ENCODE results near the gene MAT2B.

Gene MAT2B

DNA sequence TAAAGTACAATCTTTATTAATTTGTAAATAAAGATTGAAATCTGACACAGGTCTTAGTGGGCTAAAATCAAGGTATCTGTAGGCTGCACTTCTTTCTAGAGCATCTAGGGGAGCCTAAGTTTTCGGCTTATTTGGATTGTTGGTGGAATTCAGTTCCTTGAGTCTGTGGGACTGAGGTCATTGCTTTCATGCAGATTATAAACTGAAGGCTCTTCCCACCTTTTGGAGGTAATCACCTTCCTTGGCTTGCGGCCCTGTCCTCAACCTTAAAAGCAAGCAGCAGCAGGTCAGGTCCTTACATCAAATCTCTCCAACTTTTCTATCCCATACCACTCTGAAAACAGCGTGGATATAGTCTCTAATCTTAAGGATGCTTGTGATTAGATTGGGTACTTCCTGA, 25.9 kb downstream of the MAT2B start:
- no peak for DNase-seq (ENCODE audit: low read depth in 1 of 2, low spot score in 1 of 2)
- Histone ChIP-seq H3K27me3 (ENCODE audit: insufficient read depth, poor library complexity, severe bottlenecking) (no peaks in the 10 kb centered on the region), H3K27ac (replicated peaks) (no peak overlapping the region), H3K4me3 (replicated peaks; ENCODE audit: insufficient read depth, low read length) (no peak overlapping the region)
- no peak for TF ChIP-seq GABPA (IDR thresholded peaks at IDR 0.05; ENCODE audit: low read depth)
- TF ChIP-seq, protein P1, sequence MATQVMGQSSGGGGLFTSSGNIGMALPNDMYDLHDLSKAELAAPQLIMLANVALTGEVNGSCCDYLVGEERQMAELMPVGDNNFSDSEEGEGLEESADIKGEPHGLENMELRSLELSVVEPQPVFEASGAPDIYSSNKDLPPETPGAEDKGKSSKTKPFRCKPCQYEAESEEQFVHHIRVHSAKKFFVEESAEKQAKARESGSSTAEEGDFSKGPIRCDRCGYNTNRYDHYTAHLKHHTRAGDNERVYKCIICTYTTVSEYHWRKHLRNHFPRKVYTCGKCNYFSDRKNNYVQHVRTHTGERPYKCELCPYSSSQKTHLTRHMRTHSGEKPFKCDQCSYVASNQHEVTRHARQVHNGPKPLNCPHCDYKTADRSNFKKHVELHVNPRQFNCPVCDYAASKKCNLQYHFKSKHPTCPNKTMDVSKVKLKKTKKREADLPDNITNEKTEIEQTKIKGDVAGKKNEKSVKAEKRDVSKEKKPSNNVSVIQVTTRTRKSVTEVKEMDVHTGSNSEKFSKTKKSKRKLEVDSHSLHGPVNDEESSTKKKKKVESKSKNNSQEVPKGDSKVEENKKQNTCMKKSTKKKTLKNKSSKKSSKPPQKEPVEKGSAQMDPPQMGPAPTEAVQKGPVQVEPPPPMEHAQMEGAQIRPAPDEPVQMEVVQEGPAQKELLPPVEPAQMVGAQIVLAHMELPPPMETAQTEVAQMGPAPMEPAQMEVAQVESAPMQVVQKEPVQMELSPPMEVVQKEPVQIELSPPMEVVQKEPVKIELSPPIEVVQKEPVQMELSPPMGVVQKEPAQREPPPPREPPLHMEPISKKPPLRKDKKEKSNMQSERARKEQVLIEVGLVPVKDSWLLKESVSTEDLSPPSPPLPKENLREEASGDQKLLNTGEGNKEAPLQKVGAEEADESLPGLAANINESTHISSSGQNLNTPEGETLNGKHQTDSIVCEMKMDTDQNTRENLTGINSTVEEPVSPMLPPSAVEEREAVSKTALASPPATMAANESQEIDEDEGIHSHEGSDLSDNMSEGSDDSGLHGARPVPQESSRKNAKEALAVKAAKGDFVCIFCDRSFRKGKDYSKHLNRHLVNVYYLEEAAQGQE (IDR thresholded peaks at IDR 0.05; ENCODE audit: insufficient replicate concordance, low read depth): no peak
- TF ChIP-seq SPI1 (IDR thresholded peaks at IDR 0.05; ENCODE audit: borderline replicate concordance, low read depth): no peak
- no peak for TF ChIP-seq POLR2AphosphoS5 (IDR thresholded peaks at IDR 0.05; ENCODE audit: low read depth)
- TF ChIP-seq, protein P2, sequence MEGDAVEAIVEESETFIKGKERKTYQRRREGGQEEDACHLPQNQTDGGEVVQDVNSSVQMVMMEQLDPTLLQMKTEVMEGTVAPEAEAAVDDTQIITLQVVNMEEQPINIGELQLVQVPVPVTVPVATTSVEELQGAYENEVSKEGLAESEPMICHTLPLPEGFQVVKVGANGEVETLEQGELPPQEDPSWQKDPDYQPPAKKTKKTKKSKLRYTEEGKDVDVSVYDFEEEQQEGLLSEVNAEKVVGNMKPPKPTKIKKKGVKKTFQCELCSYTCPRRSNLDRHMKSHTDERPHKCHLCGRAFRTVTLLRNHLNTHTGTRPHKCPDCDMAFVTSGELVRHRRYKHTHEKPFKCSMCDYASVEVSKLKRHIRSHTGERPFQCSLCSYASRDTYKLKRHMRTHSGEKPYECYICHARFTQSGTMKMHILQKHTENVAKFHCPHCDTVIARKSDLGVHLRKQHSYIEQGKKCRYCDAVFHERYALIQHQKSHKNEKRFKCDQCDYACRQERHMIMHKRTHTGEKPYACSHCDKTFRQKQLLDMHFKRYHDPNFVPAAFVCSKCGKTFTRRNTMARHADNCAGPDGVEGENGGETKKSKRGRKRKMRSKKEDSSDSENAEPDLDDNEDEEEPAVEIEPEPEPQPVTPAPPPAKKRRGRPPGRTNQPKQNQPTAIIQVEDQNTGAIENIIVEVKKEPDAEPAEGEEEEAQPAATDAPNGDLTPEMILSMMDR (IDR thresholded peaks at IDR 0.05; ENCODE audit: insufficient read depth, low read length): no peak

DNA sequence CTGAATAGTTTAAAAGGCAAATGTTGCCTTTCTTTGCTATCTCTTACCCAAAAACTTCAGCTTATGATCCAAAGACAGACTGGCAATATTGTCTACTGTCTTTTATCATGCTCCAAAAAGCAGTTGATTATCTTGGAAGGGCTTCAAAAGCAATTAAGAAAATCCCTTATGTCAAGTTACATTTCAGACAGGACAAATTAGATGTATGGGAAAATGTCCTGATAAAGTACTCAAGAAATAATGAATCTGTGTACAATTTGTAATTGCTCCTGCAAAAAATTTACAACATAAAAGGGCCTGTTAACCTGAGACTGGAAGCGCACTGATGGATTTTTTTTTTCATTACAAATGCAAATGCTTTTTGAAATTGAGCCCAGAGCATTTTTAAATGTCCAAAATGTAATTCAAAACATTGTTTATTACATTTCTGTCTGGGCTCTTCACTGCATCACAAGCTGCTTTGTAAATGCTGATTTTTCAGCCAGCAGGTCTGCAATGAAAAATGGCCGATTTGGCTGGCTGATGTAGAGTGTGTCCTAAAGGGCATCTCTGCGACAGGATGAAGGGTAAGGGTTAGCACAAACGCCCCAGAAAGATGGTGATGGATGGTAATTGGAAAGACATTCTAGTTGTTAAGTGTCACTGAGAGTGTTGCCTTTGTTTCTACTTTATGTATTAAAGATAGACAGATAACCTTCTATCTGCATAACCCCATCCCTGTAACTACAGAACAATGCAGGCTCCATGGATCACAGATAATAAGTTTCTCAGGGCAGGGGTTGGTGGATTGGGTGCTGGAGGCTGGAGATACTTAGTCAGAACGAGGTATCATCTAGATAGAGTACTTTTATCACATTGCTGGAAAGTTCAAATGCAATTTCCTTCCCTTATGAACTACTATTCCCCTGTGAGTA, 27.0 kb downstream of the MAT2B start:
- no peak for DNase-seq (ENCODE audit: low read depth in 1 of 2, low spot score in 1 of 2)
- Histone ChIP-seq H3K27me3 (ENCODE audit: insufficient read depth, poor library complexity, severe bottlenecking) (no peaks in the 10 kb centered on the region), H3K4me3 (replicated peaks; ENCODE audit: insufficient read depth, low read length) (no peak overlapping the region), H3K27ac (replicated peaks) (no peak overlapping the region)
- TF ChIP-seq POLR2AphosphoS5 (IDR thresholded peaks at IDR 0.05; ENCODE audit: low read depth): no peak
- no peak for TF ChIP-seq SPI1 (IDR thresholded peaks at IDR 0.05; ENCODE audit: borderline replicate concordance, low read depth)
- no peak for TF ChIP-seq GABPA (IDR thresholded peaks at IDR 0.05; ENCODE audit: low read depth)
- TF ChIP-seq, protein P1 (IDR thresholded peaks at IDR 0.05; ENCODE audit: insufficient replicate concordance, low read depth): no peak

DNA sequence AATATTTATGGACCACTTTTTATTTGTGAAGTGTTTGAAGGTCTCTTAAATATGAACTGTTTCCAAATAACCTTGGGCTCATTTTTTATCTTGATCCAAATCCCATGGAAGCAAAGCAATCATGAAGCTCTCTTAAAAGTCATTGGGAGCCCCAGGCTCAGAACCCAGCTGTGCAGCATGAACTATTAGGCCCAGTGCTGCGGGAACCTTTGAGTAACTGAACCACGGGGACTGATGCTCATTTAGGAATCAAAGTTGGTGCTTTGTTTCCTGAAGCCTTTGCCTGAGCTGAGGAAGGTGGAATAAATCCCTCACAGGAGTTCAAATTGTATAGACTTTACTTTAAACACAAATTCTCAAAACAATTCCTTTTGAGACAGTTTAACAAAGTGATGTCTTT, 27.8 kb downstream of the MAT2B start:
- H3K4me3 ChIP-seq (replicated peaks; ENCODE audit: insufficient read depth, low read length): no peak overlapping the region
- DNase-seq (ENCODE audit: low read depth in 1 of 2, low spot score in 1 of 2): no peak
- TF ChIP-seq, protein P2 (IDR thresholded peaks at IDR 0.05; ENCODE audit: insufficient read depth, low read length): no peak
- TF ChIP-seq POLR2AphosphoS5 (IDR thresholded peaks at IDR 0.05; ENCODE audit: low read depth): no peak
- H3K27me3 ChIP-seq (ENCODE audit: insufficient read depth, poor library complexity, severe bottlenecking): no peaks in the 10 kb centered on the region
- no peak overlapping the region for H3K27ac ChIP-seq (replicated peaks)

DNA sequence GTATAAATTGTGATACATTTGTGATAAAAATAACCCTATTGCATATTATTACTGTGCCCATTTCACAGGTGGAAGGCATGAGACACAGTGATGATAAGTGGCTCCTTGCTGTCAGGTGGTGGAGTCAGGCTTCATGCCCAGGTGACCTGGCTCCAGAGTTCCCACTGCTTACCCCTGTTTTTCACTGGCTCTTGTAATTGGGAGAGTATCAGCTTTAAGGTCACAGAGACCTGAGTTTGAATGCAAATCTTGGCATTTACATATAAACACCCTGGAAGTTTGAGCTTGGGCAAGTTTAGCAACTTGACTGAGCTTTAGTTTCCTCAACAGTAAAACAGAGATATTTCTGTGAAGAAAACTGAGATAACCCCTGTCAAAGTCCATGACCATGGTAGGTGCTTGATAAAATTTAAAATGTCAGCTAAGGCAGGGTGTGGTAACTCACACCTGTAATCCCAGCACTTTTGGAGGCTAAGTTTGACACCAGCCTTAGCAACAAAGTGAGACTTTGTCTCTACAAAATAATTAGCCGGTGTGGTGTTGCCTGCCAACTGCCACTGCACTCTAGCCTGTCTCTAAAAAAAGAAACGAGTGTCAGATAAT, 29.2 kb downstream of the MAT2B start:
- no peak for DNase-seq (ENCODE audit: low read depth in 1 of 2, low spot score in 1 of 2)
- no peak overlapping the region for H3K4me3 ChIP-seq (replicated peaks; ENCODE audit: insufficient read depth, low read length)
- no peak overlapping the region for H3K27ac ChIP-seq (replicated peaks)
- no peaks in the 10 kb centered on the region for H3K27me3 ChIP-seq (ENCODE audit: insufficient read depth, poor library complexity, severe bottlenecking)
- TF ChIP-seq, protein P2 (IDR thresholded peaks at IDR 0.05; ENCODE audit: insufficient read depth, low read length): no peak
- TF ChIP-seq SPI1 (IDR thresholded peaks at IDR 0.05; ENCODE audit: borderline replicate concordance, low read depth): no peak

Measured in HL-60 (cell line).